ENCODE results near the gene HCFC1. TPM values are rescaled to one million over a fixed set of nuclear protein-coding genes. Genes with fewer than 3 reads are reported as not detected.
A peak's percentile ranks its signal among the peaks of the same experiment; 100 is the strongest.

The HCFC1 gene
- polyA plus RNA-seq, 3 donors = 1.9 to 21.8 (median 3.8) TPM

DNA sequence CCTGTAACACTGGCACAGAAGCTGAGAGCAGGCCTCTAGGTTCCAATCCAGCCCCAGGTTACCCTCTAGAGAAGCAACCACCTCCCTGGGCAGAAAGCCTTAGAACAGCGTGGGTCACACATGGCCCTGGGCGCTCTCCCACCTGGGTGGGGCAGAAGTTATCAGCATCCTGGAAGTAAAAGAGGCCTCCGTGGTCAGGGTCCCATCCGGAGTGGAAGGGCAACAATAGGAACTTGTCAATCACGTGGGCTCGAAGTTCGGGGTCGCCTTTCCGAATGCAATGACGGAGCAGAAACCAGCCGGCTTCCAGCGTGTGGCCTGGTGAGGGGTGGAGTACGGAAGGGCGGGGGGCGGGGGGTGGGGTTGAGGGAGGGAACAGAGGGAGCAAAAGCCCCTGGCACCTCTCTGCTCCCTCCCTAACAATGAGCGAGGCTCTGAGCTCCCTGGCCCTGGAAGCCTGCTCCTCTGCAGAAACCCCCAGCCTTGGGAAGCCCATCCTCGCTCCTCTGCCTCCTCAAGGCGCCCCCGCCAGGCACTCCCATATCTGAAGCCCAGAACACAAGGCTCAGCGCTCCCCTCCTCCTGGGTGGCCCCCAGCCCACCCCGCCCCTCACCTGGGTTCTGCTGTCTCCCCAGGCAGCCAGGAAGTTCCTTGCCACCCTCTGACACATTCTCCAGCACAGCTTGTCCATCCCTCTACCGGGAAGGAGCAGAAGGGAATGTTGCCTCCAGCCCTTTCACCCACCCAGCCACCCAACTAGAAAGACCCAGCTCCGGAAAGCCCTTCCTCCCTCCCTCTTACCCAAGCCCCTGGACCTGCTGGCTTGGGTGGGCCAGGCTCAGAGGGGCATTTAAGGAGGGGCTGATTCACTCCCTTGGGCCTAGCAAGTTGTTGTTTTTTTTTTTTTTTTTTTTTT, 30.0 kb downstream of the HCFC1 start:
- Histone ChIP-seq H3K9me3 (replicated peaks in 1 of 2; ENCODE audit: control insufficient read depth in 1 of 2, insufficient read depth in 1 of 2, low read length in 2 of 2) (no peaks in the 10 kb centered on the region), H3K4me3 (replicated peaks in 1 of 3; ENCODE audit: low read depth in 2 of 3, low read length in 3 of 3) (peak overlapping the region in 1 of 3 experiments; percentile 51), H3K27ac (ENCODE audit: low read depth in 1 of 2, low read length in 2 of 2) (no peak overlapping the region), H4K20me1 (ENCODE audit: insufficient read depth, low read length) (peaks cover 56% of the 10 kb centered on the region), H3K4me1 (ENCODE audit: control insufficient read depth in 1 of 2, insufficient read depth in 2 of 2, low read length in 2 of 2) (peaks cover 37 to 45% of the 10 kb centered on the region in 2 donors), H3K27me3 (ENCODE audit: control insufficient read depth in 2 of 2, insufficient read depth in 2 of 2, low read length in 2 of 2) (no peaks in the 10 kb centered on the region), H3K4me2 (replicated peaks; ENCODE audit: extremely low read depth, low read length, poor library complexity, severe bottlenecking) (peak overlapping the region; percentile 78), H3K36me3 (replicated peaks in 1 of 2; ENCODE audit: control insufficient read depth in 1 of 2, insufficient read depth in 2 of 2, low read length in 2 of 2) (peaks cover 16 to 23% of the 10 kb centered on the region in 2 donors), H3K79me2 (ENCODE audit: insufficient read depth, low read length) (peaks cover 28% of the 10 kb centered on the region), H2AFZ (ENCODE audit: insufficient read depth, low read depth, low read length, poor library complexity, severe bottlenecking) (no peak overlapping the region), H3K9ac (ENCODE audit: insufficient read depth, low read length, poor library complexity, severe bottlenecking) (no peak overlapping the region)
- no peak for DNase-seq
- Mint-ChIP-seq H3K27ac (peak overlapping the region in 6 of 7 donors; percentile 44 to 78 (median 62)), H3K36me3 (peaks cover 14 to 29% of the 10 kb centered on the region in 2 donors), H3K4me1 (peaks cover 37% of the 10 kb centered on the region), H3K27me3 (ENCODE audit: low read depth in 3 of 3) (peaks cover 0 to 45% (median 1%) of the 10 kb centered on the region in 3 donors), H3K9me3 (peaks cover 0 to 9% (median 0%) of the 10 kb centered on the region in 7 donors), H3K4me3 (peak overlapping the region; percentile 72)
- TF ChIP-seq, protein P1, sequence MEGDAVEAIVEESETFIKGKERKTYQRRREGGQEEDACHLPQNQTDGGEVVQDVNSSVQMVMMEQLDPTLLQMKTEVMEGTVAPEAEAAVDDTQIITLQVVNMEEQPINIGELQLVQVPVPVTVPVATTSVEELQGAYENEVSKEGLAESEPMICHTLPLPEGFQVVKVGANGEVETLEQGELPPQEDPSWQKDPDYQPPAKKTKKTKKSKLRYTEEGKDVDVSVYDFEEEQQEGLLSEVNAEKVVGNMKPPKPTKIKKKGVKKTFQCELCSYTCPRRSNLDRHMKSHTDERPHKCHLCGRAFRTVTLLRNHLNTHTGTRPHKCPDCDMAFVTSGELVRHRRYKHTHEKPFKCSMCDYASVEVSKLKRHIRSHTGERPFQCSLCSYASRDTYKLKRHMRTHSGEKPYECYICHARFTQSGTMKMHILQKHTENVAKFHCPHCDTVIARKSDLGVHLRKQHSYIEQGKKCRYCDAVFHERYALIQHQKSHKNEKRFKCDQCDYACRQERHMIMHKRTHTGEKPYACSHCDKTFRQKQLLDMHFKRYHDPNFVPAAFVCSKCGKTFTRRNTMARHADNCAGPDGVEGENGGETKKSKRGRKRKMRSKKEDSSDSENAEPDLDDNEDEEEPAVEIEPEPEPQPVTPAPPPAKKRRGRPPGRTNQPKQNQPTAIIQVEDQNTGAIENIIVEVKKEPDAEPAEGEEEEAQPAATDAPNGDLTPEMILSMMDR (IDR thresholded peaks at IDR 0.05) = no peak
- whole genome bisulfite sequencing (ENCODE audit: insufficient coverage) = 20% methylated on average over 6 of the region's 23 CpGs
- intact Hi-C loops (cut with micrococcal nuclease) = no loop called here

DNA sequence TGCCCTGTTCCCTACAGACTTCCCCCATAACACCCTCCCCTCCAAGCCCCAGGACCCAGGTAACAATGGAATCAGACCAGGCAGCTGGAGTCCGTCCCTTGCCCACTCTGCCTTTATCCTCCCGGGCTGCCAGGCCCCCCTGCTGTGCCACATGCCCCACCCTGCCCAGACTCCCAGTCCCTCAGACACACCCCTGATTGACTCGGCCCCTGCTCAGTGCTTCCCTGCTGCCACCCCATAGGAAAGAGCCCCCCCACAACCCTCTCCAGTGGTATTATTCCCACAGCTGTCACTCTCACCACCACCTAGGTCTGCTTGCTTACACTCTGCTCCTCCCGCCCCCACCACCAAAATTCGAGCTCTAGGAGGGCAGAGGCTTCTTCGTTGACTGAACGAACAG, 32.0 kb downstream of the HCFC1 start:
- intact Hi-C loops (cut with micrococcal nuclease) = no loop called here
- no CpG with 5 or more reads among the region's 7 CpGs for WGBS (ENCODE audit: insufficient coverage)
- H3K4me3 ChIP-seq (replicated peaks in 1 of 3; ENCODE audit: low read depth in 2 of 3, low read length in 3 of 3) = no peak overlapping the region
- H3K79me2 ChIP-seq (ENCODE audit: insufficient read depth, low read length) = peaks cover 24% of the 10 kb centered on the region
- Mint-ChIP-seq H3K4me3 (no peak overlapping the region), H3K27me3 (ENCODE audit: low read depth in 3 of 3) (peaks cover 0 to 55% (median 1%) of the 10 kb centered on the region in 3 donors), H3K27ac (peak overlapping the region in 1 of 7 donors; percentile 55), H3K36me3 (peaks cover 14 to 29% of the 10 kb centered on the region in 2 donors), H3K9me3 (peaks cover 0 to 10% (median 2%) of the 10 kb centered on the region in 7 donors), H3K4me1 (peaks cover 30% of the 10 kb centered on the region)
- no peak for DNase-seq
- no peaks in the 10 kb centered on the region for H3K9me3 ChIP-seq (replicated peaks in 1 of 2; ENCODE audit: control insufficient read depth in 1 of 2, insufficient read depth in 1 of 2, low read length in 2 of 2)
- no peak overlapping the region for H2AFZ ChIP-seq (ENCODE audit: insufficient read depth, low read depth, low read length, poor library complexity, severe bottlenecking)
- H3K4me1 ChIP-seq (ENCODE audit: control insufficient read depth in 1 of 2, insufficient read depth in 2 of 2, low read length in 2 of 2) = peaks cover 34 to 37% of the 10 kb centered on the region in 2 donors
- no peaks in the 10 kb centered on the region for H3K27me3 ChIP-seq (ENCODE audit: control insufficient read depth in 2 of 2, insufficient read depth in 2 of 2, low read length in 2 of 2)
- peaks cover 59% of the 10 kb centered on the region for H4K20me1 ChIP-seq (ENCODE audit: insufficient read depth, low read length)
- TF ChIP-seq, protein P1 (IDR thresholded peaks at IDR 0.05) = no peak
- H3K9ac ChIP-seq (ENCODE audit: insufficient read depth, low read length, poor library complexity, severe bottlenecking) = no peak overlapping the region
- no peak overlapping the region for H3K27ac ChIP-seq (ENCODE audit: low read depth in 1 of 2, low read length in 2 of 2)
- no peak overlapping the region for H3K4me2 ChIP-seq (replicated peaks; ENCODE audit: extremely low read depth, low read length, poor library complexity, severe bottlenecking)
- H3K36me3 ChIP-seq (replicated peaks in 1 of 2; ENCODE audit: control insufficient read depth in 1 of 2, insufficient read depth in 2 of 2, low read length in 2 of 2) = peaks cover 16 to 23% of the 10 kb centered on the region in 2 donors

Data from CD14-positive monocyte (primary cell).